NCI-H69 (cell line): ENCODE data around the gene RBMXL3.
"Not testable (repeated sequence)": the region's sequence is repeated elsewhere in the genome, so short reads cannot be mapped to it uniquely, and the experiment has no call there.

Experiments
- DNase-seq: peaks from one replicate; lab custom pipeline; 2025; lab: John Stamatoyannopoulos, UW

RBMXL3 gene

GRCh38 chrX:115189110-115189509 is at the start of gene RBMXL3:
RBMXL3 (plus strand) TSS chrX:115189410; CDS start chrX:115189442, 32 bp downstream.
- DNase-seq = no peak

DNA sequence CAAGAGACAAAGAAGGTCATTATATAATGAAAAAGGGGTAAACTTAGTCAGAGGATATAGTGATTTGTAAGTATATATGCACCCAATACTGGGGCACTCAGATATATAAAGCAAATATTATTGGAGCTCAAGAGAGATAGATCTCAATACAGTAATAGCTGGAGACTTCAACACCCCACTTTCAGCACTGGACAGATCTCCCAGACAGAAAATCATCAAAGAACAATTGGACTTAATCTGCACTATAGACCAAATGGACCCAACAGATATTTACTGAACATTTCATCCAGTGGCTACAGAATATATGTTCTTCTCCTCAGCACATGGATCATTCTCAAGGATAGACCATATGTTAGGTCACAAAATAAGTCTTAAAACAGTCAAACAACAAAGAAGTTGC is 47.2 kb upstream of the RBMXL3 start:
- no peak for DNase-seq

GRCh38 chrX:115147220-115147619 is 42.0 kb upstream of the RBMXL3 start:
- DNase-seq = peak; percentile 5

DNA sequence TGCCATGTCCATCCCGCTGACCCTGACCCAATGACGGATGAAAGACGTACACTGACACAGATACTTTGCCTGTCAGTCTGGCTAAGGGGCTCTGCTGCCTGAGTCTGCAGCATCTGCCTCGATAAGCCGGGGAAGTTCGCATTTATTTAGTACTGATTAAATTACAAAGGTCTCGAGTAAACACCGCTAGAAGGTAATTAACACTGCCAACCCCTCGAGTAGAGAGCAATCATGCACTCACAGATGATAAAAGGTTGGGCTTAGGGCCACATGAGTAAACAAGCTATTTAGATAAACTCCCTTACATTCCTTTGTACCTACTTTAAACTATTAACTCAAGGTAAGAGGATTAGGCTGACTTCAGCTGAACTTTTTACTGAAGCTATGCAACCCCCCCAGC is 16.0 kb upstream of the RBMXL3 start:
- no peak for DNase-seq

- no peak for DNase-seq
Observed at GRCh38 chrX:115174548-115174947, 14.7 kb upstream of the RBMXL3 start.

- DNase-seq = no peak
Observed at GRCh38 chrX:115177932-115178331, 11.3 kb upstream of the RBMXL3 start.

- no peak for DNase-seq
Observed at GRCh38 chrX:115178473-115178872, 10.7 kb upstream of the RBMXL3 start.

DNA sequence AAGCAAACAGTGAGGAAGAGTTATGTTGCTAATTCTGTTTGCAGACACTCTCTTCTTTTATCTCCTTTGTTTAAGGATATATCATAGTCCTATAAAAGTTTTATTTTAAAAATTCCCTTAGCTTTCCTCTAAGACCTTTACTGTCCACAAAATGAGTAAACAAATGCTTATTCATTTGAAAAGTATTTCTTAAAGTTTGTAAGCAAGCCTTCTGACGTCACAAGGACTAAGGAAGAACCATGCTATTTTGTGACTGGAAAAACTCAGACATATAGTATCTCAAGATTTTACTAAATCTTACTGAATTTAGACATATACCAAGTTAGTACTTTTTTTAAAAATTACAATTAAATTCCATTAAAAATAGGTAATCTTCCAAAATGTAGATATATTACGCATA is 5.2 kb upstream of the RBMXL3 start:
- no peak for DNase-seq

GRCh38 chrX:115189646-115190635 is 731 bp downstream of the RBMXL3 start:
- no peak for DNase-seq

DNA sequence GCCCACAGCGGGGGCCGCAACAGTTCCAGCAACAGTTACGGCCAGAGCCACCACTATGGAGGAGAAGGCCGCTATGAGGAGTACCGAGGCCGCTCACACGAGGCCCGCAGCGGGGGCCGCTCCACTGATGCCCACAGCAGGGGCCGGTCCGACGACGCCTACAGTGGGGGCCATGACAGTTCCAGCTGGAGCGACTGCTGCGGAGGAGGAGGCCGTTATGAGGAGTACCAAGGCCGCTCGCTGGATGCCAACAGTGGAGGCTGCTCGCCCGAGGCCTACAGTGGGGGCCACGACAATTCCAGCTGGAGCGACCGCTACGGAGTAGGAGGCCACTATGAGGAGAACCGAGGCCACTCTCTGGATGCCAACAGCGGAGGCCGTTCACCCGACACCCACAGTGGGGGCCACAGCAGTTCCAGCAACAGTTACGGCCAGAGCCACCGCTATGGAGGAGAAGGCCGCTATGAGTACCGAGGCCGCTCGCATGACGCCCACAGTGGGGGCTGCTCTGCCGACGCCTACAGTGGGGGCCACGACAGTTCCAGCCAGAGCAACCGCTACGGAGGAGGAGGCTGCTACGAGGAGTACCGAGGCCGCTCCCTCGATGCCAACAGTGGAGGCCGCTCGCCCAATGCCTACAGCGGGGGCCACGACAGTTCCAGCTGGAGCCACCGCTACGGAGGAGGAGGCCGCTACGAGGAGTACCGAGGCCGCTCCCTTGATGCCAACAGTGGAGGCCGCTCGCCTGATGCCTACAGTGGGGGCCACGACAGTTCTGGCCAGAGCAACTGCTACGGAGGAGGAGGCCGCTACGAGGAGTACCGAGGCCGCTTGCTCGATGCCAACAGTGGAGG is 1.7 kb downstream of the RBMXL3 start:
- DNase-seq = no peak

DNA sequence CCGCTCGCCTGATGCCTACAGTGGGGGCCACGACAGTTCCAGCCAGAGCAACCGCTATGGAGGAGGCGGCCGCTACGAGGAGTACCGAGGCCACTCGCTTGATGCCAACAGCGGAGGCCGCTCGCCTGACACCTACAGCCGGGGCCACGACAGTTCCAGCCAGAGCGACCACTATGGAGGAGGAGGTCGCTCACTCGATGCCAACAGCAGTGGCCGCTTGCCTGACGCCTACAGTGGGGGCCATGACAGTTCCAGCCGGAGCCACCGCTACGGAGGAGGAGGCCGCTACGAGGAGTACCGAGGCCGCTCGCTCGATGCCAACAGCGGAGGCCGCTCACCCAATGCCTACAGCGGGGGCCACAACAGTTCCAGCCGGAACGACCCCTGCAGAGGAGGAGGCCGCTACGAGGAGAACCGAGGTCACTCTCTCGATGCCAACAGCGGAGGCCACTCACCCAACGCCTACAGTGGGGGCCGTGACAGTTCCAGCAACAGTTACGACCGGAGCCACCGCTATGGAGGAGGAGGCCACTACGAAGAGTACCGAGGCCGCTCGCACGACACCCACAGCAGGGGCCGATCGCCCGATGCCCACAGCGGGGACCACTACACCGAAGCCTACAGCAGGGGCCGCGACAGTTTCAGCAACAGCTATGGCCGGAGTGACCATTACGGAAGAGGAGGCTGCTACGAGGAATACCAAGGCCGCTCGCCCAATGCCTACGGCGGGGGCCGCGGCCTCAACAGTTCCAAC is 2.5 kb downstream of the RBMXL3 start:
- no peak for DNase-seq

DNA sequence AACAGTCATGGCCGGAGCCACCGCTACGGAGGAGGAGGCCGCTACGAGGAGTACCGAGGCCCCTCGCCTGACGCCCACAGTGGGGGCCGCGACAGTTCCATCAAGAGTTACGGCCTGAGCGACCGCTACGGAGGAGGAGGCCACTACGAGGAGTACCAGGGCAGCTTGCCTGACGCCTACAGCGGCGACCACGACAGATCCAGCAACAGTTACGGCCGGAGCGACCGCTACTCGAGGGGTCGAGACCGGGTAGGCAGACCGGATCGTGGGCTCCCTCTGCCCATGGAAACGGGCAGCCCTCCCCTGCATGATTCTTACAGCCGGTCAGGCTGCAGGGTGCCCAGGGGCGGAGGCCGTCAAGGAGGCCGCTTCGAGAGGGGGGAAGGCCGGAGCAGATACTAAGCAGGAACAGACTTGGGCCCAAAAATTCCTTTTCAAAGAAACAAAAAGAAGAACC is 3.1 kb downstream of the RBMXL3 start:
- DNase-seq = no peak

GRCh38 chrX:115204040-115204439 is 14.8 kb downstream of the RBMXL3 start:
- DNase-seq = no peak

- not testable (repeated sequence) for DNase-seq
Observed at GRCh38 chrX:115209547-115209946, 20.3 kb downstream of the RBMXL3 start.

GRCh38 chrX:115214151-115214550 is 24.9 kb downstream of the RBMXL3 start:
- DNase-seq = no peak

DNA sequence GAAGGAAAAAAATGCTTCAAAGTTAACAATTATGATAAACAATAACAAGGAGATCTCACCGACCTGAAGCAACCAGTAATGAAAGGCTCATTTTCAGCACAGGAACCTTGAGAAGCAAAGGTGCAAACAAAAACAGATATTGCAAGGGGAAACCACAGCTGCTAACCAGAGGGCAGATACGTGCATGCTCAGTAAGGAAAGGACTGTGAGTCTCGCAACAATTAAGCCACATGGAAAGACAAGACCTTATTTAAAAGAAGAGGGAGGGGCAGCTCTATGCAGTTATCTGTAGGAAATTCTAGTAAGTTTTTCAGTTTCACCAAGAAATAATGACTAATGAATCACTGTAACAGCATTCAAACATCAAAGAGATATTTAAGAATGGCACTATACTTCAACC is 25.4 kb downstream of the RBMXL3 start:
- DNase-seq = no peak

GRCh38 chrX:115217346-115217745 is 28.1 kb downstream of the RBMXL3 start:
- DNase-seq = not testable (repeated sequence)

- DNase-seq = peak; percentile 53
Observed at GRCh38 chrX:115226929-115227328, 37.7 kb downstream of the RBMXL3 start.

- DNase-seq = peak; percentile 45
Observed at GRCh38 chrX:115229337-115230003, 40.3 kb downstream of the RBMXL3 start.

GRCh38 chrX:115232933-115233496 is 43.8 kb downstream of the RBMXL3 start:
- DNase-seq = no peak
